KOPT-K1 (cell line): Measurements from ENCODE around the gene SIT1.

Source experiments
- H3K27ac ChIP-seq: fragments of 200-600 bp; sonication (generic); 2 replicates; pipeline ENCODE4 v1.5.1; 2016; ENCODE audit warnings: antibody characterized with exemption, mild to moderate bottlenecking, low read depth, low read length; ENCODE audit not compliant: poor library complexity, severe bottlenecking
- H3K36me3 ChIP-seq: fragments of 200-600 bp; sonication (generic); 2 replicates; pipeline ENCODE4 v1.5.1; 2017; ENCODE audit warnings: antibody characterized with exemption, mild to moderate bottlenecking, low read length, moderate library complexity; ENCODE audit not compliant: insufficient read depth
- H3K9me3 ChIP-seq: fragments of 200-600 bp; sonication (generic); 2 replicates; pipeline ENCODE4 v1.5.1; 2017; ENCODE audit warnings: antibody characterized with exemption, low read length, mild to moderate bottlenecking; ENCODE audit not compliant: insufficient read depth, poor library complexity, severe bottlenecking

Gene SIT1

DNA sequence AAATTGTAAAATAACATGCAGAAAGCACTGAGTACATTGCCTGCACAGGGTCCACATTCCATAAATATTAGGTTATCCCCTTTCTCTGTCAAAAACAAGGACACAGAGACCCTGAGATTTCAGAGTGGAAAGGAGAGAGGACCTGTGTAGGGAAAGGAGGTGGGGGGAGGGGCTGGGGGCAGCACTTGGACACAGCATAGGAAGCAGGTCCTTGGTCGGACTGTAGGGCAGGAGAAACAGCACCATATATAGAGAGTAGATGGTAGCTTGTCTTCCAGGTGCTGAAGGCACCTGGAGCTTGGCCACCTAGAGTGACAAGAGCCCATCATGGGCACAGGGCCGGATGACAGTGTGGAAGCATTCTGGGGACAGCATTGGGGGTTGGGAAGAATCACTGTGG lies 36.6 kb upstream of the SIT1 start:
- no peaks in the 10 kb centered on the region for H3K36me3 ChIP-seq
- no peaks in the 10 kb centered on the region for H3K9me3 ChIP-seq
- H3K27ac ChIP-seq: no peak overlapping the region

DNA sequence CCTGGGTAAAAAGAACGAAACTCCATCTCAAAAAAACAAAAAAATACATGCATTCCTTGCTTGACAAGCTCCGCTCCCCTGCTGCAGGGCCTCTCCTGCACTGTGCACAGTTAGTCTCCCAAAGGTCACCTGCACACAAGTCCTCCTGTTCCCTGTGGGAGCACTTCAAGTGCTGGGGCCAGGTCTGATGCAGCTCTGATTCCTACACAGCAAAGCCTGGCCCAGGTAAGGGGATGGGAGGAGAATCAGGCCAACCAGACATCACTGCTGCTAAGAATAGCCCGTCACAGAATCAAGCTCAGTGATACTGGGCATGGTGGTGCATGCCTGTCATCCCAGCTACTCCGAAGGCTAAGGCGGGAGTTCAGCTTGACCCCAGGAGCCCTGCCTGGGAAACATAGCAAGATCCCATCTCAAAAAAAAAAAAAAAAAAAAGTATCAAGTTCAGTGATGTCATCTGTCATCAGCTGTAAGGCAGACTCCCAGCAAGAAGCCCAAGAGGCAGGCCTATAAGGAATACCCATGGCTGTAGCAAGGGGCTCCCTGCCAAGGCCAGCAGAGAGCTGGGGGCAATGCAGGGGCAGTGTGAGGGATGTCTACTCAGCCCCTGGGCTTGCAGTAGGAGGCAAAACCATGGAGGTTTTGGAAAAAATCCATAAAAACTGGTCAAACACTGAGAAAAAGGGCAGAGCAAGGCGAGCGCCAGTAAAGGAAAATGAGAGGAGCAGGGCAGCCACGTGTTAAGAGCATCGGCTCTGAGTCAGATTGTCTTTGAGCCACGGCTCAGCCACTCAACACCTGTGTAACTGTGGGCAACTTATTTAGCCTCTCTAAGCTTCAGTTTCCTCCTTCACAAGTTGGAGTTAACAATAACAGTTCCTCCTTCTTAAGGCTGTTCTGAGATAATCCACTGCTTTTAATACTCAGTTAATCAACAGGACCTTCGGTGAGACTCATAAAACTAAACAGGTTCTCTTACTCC lies 35.8 kb upstream of the SIT1 start:
- Histone ChIP-seq H3K36me3 (no peaks in the 10 kb centered on the region), H3K27ac (no peak overlapping the region), H3K9me3 (no peaks in the 10 kb centered on the region)

DNA sequence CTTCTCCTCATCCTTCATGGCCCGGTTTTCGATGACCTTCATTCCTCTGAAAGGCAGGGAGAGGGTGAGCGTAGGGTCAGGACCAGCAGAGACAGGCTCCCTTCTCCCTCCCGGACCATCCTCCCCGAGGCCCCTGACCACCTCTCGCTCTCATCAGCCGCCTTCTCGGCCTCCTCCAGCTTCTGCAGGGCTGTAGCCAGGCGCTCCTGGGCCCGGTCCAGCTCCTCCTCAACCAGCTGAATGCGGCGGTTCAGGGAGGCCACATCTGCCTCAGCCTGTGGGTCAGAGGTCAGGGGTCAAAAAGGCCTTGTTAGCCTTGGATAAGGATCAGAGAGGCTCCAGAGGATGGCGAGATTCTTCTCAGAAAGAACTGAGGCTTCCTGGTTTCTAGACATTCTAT lies 34.8 kb upstream of the SIT1 start:
- H3K9me3 ChIP-seq: no peaks in the 10 kb centered on the region
- H3K27ac ChIP-seq: no peak overlapping the region
- no peaks in the 10 kb centered on the region for H3K36me3 ChIP-seq

GRCh38 chr9:35684921-35685320 lies 34.2 kb upstream of the SIT1 start:
- Histone ChIP-seq H3K27ac (no peak overlapping the region), H3K9me3 (no peaks in the 10 kb centered on the region), H3K36me3 (no peaks in the 10 kb centered on the region)

DNA sequence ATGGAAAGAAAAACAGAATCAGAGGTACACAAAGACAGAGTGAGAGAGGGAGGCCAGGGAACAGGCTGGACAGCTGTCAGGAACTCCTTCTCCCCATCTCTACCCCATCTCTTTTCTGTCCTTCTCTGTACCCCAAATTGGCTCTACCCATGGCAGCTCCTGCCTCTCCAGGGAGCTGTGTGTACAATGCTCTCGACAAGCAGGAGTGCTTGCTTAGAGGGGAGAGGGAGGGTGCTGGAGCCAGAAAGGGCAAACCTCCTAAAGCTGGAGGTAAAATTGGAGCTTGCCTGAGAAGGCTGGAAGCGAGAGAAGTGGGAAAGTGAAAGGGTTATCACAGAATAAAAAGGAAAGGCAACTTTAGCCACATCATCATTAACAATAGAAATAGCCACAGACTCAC lies 32.6 kb upstream of the SIT1 start:
- Histone ChIP-seq H3K36me3 (no peaks in the 10 kb centered on the region), H3K9me3 (no peaks in the 10 kb centered on the region), H3K27ac (no peak overlapping the region)

GRCh38 chr9:35682520-35683315 lies 32.0 kb upstream of the SIT1 start:
- H3K27ac ChIP-seq: no peak overlapping the region
- no peaks in the 10 kb centered on the region for H3K36me3 ChIP-seq
- H3K9me3 ChIP-seq: no peaks in the 10 kb centered on the region

- H3K9me3 ChIP-seq: no peaks in the 10 kb centered on the region
- no peak overlapping the region for H3K27ac ChIP-seq
- no peaks in the 10 kb centered on the region for H3K36me3 ChIP-seq
These were observed 31.3 kb upstream of the SIT1 start for GRCh38 chr9:35682051-35682450.

DNA sequence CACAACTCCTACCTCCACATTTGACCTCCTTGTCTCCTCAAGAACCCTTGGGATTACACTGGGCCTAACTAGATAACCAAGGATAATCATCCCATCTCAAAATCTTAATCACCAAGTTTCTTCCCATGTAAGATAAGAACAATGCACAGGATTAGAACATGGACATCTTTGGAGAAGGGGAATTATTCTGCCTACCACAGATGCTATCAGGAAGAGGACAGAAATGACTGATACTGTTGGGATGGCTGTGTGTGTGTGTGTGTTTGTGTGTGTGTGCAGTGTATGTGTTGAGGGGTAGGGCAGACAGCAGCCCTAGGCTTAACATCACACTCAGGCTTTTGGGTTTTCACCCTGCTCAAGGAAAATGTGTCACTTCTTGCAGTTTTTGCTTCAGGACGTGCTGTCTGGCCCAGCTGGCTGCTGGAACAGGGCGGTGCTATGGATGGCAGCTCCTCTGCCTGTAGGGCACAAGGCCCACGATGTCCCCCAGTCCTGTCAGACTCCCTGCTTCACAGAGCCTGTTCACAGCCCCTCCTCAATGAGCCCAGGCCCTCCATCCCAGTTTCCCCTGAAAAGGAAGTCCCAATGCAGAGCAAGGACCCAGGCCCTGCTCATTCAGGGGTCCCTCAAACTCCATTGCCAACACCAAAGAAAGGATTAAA lies 30.7 kb upstream of the SIT1 start:
- Histone ChIP-seq H3K9me3 (no peaks in the 10 kb centered on the region), H3K27ac (no peak overlapping the region), H3K36me3 (no peaks in the 10 kb centered on the region)

- no peaks in the 10 kb centered on the region for H3K9me3 ChIP-seq
- H3K36me3 ChIP-seq: no peaks in the 10 kb centered on the region
- H3K27ac ChIP-seq: no peak overlapping the region
These were observed 29.8 kb upstream of the SIT1 start for GRCh38 chr9:35680331-35681105.

DNA sequence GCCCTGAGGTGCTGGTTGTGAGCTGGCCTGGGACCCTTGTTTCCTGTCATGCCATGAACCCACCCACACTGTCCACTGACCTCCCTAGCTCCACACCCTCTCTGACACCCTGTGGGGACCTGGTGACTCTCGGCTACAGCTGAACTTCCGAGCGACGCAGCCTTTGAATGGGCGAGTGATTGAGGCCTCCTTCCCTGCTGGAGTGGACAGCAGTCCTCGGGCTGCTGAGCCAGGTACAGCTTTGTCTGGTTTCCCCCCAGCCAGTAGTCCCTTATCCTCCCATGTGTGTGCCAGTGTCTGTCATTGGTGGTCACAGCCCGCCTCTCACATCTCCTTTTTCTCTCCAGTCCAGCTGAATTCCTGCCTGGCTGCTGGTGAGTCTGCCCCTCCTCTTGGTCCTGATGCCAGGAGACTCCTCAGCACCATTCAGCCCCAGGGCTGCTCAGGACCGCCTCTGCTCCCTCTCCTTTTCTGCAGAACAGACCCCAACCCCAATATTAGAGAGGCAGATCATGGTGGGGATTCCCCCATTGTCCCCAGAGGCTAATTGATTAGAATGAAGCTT lies 29.1 kb upstream of the SIT1 start:
- Histone ChIP-seq H3K36me3 (no peaks in the 10 kb centered on the region), H3K27ac (no peak overlapping the region), H3K9me3 (no peaks in the 10 kb centered on the region)

DNA sequence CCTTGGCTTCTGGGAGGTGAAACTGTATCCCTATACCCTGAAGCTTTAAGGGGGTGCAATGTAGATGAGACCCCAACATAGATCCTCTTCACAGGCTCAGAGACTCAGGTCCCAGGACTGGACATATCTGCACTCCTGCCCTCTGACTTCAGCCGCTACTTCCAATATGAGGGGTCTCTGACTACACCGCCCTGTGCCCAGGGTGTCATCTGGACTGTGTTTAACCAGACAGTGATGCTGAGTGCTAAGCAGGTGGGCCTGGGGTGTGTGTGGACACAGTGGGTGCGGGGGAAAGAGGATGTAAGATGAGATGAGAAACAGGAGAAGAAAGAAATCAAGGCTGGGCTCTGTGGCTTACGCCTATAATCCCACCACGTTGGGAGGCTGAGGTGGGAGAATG lies 28.4 kb upstream of the SIT1 start:
- H3K27ac ChIP-seq: no peak overlapping the region
- no peaks in the 10 kb centered on the region for H3K9me3 ChIP-seq
- no peaks in the 10 kb centered on the region for H3K36me3 ChIP-seq

GRCh38 chr9:35675732-35676392 lies 25.1 kb upstream of the SIT1 start:
- Histone ChIP-seq H3K27ac (no peak overlapping the region), H3K9me3 (no peaks in the 10 kb centered on the region), H3K36me3 (no peaks in the 10 kb centered on the region)

DNA sequence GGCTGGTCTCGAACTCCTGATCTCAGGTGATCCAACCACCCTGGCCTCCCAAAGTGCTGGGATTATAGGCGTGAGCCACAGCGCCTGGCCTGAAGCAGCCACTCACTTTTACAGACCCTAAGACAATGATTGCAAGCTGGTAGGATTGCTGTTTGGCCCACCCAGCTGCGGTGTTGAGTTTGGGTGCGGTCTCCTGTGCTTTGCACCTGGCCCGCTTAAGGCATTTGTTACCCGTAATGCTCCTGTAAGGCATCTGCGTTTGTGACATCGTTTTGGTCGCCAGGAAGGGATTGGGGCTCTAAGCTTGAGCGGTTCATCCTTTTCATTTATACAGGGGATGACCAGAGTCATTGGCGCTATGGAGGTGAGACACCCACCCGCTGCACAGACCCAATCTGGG lies 24.5 kb upstream of the SIT1 start:
- no peaks in the 10 kb centered on the region for H3K36me3 ChIP-seq
- H3K27ac ChIP-seq: no peak overlapping the region

DNA sequence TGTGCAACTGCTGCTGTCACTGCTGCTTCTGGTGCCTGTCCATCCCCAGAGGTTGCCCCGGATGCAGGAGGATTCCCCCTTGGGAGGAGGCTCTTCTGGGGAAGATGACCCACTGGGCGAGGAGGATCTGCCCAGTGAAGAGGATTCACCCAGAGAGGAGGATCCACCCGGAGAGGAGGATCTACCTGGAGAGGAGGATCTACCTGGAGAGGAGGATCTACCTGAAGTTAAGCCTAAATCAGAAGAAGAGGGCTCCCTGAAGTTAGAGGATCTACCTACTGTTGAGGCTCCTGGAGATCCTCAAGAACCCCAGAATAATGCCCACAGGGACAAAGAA lies 23.3 kb upstream of the SIT1 start:
- no peaks in the 10 kb centered on the region for H3K36me3 ChIP-seq
- no peak overlapping the region for H3K27ac ChIP-seq
- no peaks in the 10 kb centered on the region for H3K9me3 ChIP-seq

More for the DNA sequence above, 24.5 kb upstream of the SIT1 start:
- H3K9me3 ChIP-seq: no peaks in the 10 kb centered on the region
